SKM-1 (cell line): ENCODE measurements around the gene SORD.
A peak's percentile ranks its signal among the peaks of the same experiment; 100 is the strongest.
"Not testable (repeated sequence)": the region's sequence is repeated elsewhere in the genome, so short reads cannot be mapped to it uniquely, and the experiment has no call there.

Source experiments
- DNase-seq: peaks from one replicate; lab custom pipeline; 2025; ENCODE audit not compliant: unreplicated experiment; lab: John Stamatoyannopoulos, UW

The SORD gene

DNA sequence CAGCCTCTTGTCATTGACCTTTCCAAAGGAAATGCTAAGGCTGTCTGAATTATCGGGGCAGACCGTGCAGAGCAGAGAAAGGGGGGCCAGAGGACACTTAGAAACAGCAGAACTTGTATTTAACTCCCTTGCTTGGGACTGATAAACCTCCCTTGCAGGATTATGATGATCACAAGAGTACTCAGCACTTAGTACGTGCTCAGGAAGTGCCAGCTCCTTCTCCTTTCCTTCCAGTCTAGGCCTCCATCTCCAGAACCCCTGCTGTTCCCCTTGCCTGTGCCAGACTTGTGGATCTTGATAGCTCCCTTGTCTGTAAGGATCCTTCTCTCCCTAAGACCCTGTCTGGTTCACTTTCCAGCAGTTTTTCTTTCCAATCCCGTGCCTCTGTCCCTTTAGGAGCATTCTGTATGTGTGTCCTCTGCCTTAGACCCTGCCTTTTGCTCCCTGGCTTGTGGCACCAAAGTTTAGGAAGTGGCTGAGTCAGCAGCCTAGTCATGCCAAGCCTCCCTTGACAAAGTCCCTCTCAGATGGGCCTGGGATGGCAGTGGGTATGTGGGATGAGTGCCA lies 747 bp downstream of the SORD start:
- DNase-seq: no peak

- not testable (repeated sequence) for DNase-seq
These were observed 1.7 kb downstream of the SORD start for GRCh38 chr15:45024649-45025048.

DNA sequence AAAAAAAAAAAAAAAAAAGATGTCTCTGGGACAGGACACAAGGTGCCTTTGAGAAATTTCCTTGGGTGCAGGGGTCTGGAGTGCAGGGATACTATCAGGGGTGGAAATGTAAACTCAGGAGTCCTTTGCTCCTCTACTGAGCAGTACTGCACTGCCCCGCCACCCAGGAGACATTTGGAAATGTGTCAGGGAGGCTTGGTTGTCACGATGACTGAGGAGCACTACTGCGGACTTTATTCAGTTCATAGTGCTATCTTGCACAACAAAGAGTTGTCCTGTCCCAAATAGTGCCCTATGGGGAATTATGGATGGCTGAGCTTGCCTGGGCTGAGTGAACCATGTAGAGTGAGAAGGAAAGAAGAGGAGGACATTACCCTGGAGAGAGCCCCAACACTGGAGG lies 2.6 kb downstream of the SORD start:
- DNase-seq: not testable (repeated sequence)

GRCh38 chr15:45026651-45027190 lies 3.7 kb downstream of the SORD start:
- DNase-seq: no peak

- no peak for DNase-seq
These were observed 4.2 kb downstream of the SORD start for GRCh38 chr15:45027220-45027619.

DNA sequence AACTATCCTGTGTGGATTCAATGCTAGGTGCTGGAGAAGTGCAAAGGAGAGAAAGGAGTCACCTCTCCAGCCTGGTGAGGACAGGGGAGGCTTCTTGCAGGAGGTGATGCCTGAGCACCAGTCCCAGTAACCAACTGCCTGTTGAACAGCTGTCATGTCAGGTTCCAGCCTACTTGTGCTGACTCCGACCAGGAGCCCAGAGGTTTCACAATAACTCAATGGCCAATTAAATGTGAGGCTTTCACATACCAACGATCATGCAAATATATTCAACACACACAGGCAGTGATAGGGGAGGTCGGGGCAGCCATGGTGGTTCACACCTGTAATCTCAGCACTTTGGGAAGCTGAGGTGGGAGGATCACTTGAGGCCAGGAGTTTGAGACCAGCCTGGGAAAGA lies 7.7 kb downstream of the SORD start:
- no peak for DNase-seq

GRCh38 chr15:45031522-45032028 lies 8.6 kb downstream of the SORD start:
- DNase-seq: not testable (repeated sequence)

- DNase-seq: not testable (repeated sequence)
These were observed 9.5 kb downstream of the SORD start for GRCh38 chr15:45032501-45032900.

- not testable (repeated sequence) for DNase-seq
These were observed 11.1 kb downstream of the SORD start for GRCh38 chr15:45034087-45034486.

- DNase-seq: not testable (repeated sequence)
These were observed 11.8 kb downstream of the SORD start for GRCh38 chr15:45034600-45035375.

GRCh38 chr15:45036812-45037781 lies 14.1 kb downstream of the SORD start:
- peak; percentile 47 for DNase-seq

DNA sequence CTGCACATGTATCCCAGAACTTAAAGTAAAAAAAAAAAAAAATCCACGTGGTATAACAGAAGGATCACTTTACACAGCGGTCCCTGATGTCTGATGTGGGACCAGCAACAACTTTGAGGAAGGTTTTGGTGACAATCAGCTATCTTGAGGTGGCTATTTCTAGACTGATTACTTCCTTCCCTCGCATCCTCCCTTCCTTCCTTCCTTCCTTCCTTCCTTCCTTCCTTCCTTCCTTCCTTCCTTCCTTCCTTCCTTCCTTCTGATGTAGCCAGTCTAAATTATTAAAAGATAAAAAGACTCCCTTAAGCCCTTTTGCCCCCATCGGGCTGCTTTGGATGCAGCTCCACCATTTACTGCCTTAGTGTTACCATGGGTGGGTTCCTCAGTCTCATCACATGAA lies 14.9 kb downstream of the SORD start:
- DNase-seq: no peak

- not testable (repeated sequence) for DNase-seq
These were observed 17.4 kb downstream of the SORD start for GRCh38 chr15:45040396-45040795.

DNA sequence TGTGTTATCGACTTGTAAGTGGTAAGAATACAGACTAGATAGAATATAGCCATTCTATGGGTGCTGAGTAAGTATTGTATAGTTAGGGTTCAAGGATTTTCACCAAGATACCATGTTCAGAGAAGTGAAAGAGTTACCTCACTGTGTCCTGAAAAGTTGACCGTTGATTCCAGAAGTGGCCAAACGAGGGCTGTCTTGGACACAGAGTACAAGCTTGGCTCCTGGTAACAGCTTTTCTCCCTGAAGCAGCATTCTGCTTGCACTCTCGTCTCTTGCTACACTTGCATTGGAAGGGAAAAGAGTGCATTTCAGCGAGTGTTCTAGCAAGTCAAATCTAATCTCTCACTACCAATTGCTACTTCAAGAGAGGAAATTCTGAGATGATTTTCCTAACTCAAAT lies 18.5 kb downstream of the SORD start:
- DNase-seq: not testable (repeated sequence)

GRCh38 chr15:45042859-45043258 lies 19.9 kb downstream of the SORD start:
- DNase-seq: not testable (repeated sequence)

DNA sequence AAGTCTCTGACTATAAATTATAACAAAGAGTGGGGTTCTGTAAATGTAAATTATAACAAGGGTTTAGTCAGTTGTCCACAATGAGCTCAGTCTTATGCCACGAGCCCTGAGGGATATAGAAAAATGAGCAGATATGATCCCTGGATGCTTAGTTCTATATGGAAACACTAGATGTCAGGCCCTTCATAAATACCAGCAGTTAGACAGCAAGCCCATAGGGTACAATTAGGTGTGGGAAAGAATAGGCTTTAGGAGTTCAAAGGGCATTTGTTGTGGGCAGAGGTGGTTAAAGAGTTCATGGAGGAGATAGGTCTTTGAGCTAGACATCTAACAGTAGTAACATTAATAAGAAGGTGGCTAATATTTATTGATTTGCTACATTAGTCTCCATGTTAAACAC lies 21.3 kb downstream of the SORD start:
- not testable (repeated sequence) for DNase-seq

GRCh38 chr15:45048449-45048793 lies 25.4 kb downstream of the SORD start:
- not testable (repeated sequence) for DNase-seq

DNA sequence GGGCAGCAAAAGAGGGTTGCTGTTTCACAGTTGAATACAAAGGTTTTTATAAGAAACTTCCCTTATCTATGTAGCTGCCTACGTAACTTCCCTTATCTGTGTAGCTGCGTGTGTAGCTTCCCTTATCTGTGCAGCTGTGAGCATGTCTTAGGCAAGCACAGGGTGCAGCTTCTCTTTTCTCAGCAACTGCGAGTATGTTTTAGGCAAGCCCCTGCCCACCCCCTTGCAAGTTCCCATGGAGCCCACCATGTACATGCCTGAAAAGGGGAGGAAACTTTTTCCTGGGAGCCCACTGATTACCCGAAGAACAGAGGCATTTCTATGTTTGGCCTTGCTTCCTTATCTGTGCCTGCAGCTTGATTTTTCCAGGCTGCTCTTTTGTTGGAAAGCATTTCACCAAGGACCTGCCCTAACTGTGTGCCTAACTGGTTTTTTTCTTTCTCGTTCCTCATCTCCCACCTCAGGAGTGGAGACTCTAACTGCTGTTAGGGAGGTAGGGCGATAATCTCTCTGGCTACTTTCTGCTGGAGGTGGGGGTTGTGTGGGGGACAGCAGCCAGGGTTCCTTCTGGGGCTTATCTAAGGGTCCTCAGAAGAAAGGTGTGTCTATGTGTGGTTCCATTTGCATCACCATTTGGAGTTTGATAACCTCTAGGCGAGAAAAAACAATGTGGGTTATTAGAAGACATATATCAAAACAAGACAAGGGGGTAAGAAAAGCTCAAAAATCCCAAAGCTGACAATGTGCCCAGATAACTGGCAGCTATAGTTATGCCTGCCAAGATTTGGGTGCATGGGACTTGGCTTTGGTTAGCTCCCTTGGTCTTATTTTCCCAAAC lies 26.0 kb downstream of the SORD start:
- peak; percentile 78 for DNase-seq

DNA sequence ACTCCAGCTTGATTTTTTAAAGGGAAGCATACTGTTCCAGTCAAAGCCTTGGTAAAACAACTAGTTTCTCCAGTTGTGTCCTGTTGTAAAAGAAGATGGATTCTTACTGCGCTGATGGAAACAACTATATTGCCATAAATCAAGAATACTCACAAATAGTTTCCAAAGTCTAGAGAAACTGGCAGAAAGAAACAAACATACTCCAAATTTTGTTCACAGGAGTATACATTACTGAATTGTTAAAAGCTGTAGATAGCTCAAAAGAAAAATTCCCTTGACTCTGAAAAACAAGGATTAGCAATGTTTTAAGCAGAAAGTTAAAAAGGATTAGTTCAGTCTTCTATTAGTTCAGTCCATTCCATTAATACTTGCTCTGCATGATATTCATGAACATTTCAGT lies 27.6 kb downstream of the SORD start:
- DNase-seq: no peak

DNA sequence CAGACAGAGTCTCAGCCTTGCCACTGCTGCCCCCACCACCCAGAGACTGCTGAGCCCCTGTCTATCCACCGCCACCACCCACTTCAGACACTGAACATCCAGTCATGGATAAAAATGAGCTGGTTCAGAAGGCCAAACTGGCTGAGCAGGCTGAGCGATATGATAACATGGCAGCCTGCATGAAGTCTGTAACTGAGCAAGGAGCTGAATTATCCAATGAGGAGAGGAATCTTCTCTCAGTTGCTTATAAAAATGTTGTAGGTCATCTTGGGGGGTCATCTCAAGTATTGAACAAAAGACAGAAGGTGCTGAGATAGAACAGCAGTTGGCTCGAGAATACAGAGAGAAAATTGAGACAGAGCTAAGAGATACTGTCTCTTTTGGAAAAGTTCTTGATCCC lies 29.7 kb downstream of the SORD start:
- not testable (repeated sequence) for DNase-seq
